8988T (cell line): ENCODE data around the gene KRT27.
"Not testable (repeated sequence)": the region's sequence is repeated elsewhere in the genome, so short reads cannot be mapped to it uniquely, and the experiment has no call there.

ENCODE experiments used
- DNase-seq: peaks from one replicate; pipeline ENCODE4 v3.0.0; 2011

KRT27 gene

GRCh38 chr17:40753804-40754203, 28.5 kb downstream of the KRT27 start:
- DNase-seq: no peak

DNA sequence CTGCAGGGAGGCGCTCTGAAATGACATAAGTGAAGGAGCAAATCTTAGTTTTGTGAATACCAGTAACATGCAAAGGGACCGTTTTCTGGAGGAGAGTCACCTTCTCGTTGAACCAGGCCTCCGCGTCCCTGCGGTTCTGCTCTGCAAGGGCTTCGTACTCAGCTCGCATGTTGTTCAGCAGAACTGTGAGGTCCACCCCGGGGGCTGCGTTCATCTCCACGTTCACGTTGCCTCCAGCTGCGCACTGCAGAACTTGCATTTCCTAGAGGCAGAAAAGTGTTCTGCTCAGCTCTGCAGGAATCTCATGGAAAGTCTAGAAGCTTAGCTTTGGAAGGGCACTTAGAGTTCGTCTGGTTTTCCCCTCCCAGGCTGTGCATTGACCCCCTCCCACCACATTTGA, 31.3 kb downstream of the KRT27 start:
- no peak for DNase-seq

DNA sequence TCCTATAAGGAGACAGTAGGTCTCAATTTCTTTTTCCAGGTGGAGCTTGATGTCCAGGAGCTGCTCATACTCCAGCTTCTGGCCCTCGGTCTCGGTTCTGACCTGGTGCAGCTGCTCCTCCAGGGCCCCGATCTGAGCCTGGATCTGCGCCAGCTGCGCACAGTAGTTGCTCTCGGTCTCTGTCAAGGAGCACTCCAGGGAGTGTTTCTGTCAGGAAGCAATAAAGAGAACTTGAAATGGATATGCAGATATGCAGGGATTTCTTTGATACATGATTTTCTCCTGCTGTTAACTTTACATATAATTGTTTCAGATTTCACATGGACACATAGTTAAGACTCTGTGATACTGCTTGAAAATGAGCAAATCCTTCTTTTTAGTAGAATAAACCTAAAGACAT, 32.0 kb downstream of the KRT27 start:
- no peak for DNase-seq

- not testable (repeated sequence) for DNase-seq
Measured at GRCh38 chr17:40748666-40749065, 33.7 kb downstream of the KRT27 start.

GRCh38 chr17:40738553-40738952, 43.8 kb downstream of the KRT27 start:
- no peak for DNase-seq

GRCh38 chr17:40735016-40735415, 47.3 kb downstream of the KRT27 start:
- no peak for DNase-seq

GRCh38 chr17:40734018-40734417, 48.3 kb downstream of the KRT27 start:
- DNase-seq: no peak

DNA sequence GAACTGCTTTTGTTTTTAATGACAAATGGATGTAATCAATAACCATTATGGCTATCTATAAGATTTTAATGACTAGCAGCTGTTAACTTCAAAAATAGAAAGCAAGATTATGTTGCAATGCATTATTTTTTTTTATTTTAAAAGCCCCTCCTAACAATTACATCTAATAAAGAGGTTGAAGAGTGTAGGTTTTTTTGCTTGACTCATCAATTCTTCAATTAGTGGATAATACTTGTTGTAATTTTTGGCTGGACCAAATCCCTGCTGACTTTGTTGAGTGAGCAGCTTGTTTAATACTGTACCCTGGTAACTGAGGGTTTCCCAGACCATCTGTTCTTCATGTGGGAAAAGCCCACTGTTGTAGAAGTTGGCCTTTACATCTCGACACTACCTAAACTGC, 51.4 kb downstream of the KRT27 start:
- no peak for DNase-seq

- DNase-seq: no peak
Measured at GRCh38 chr17:40727447-40728231, 54.7 kb downstream of the KRT27 start.

GRCh38 chr17:40726919-40727318, 55.4 kb downstream of the KRT27 start:
- no peak for DNase-seq
